Naive thymus-derived CD4-positive, alpha-beta T cell (primary cell): ENCODE results near the gene GJB5. TPM values are rescaled to one million over a fixed set of nuclear protein-coding genes. Genes with fewer than 3 reads are reported as not detected.
"Not testable (repeated sequence)": the region's sequence is repeated elsewhere in the genome, so short reads cannot be mapped to it uniquely, and the experiment has no call there.

Experiments used
- ATAC-seq: fragments of 150-1000 bp; cut with Tn5 transposase; 2 replicates; pipeline ENCODE4 v1.10.0; 2021; ENCODE audit warnings: mild to moderate bottlenecking, moderate library complexity
- CTCF ChIA-PET: fragments of 350-600 bp; sonication (Branson Sonifier 250); formaldehyde crosslinking; loops from one replicate; lab custom pipeline; 2021; ENCODE audit warnings: antibody characterized with exemption; lab: Charles Lee
- POLR2A ChIA-PET: fragments of 350-600 bp; sonication (Branson Sonifier 250); formaldehyde crosslinking; loops from one replicate; lab custom pipeline; 2021; ENCODE audit warnings: antibody characterized with exemption, inconsistent platforms; lab: Charles Lee
- DNase-seq, 9 donors: peaks; one replicate each; pipeline versions ENCODE4 v3.0.0 to v3.0.0-alpha.2; 2020 to 2022; ENCODE audit warnings: mixed read lengths in 1 of 9
- H3K27ac ChIP-seq: one replicate; pipeline ENCODE4 v1.7.0; 2013; ENCODE audit warnings: mild to moderate bottlenecking, low read depth, low read length, moderate library complexity
- H3K27me3 ChIP-seq, 2 donors: one replicate each; pipeline ENCODE4 v1.7.0; 2013; ENCODE audit warnings: low read length in 2 of 2, mild to moderate bottlenecking in 2 of 2, moderate library complexity in 2 of 2; ENCODE audit not compliant: control insufficient read depth in 2 of 2, insufficient read depth in 2 of 2
- H3K36me3 ChIP-seq, 3 experiments: 1 replicate in 2 of 3; 2 replicates in 1 of 3; pipeline ENCODE4 v1.7.0; 2013; ENCODE audit warnings: low read length in 3 of 3, mild to moderate bottlenecking in 3 of 3, moderate library complexity in 1 of 3; ENCODE audit not compliant: insufficient read depth in 3 of 3, control insufficient read depth in 2 of 3
- H3K4me1 ChIP-seq, 2 donors: one replicate each; pipeline ENCODE4 v1.7.0; 2013; ENCODE audit warnings: low read length in 2 of 2, mild to moderate bottlenecking in 2 of 2, moderate library complexity in 1 of 2; ENCODE audit not compliant: control insufficient read depth in 2 of 2, insufficient read depth in 2 of 2
- H3K4me3 ChIP-seq: 2 replicates; pipeline ENCODE4 v1.7.0; 2013; ENCODE audit warnings: mild to moderate bottlenecking, low read length
- H3K9me3 ChIP-seq, 3 experiments: 1 replicate in 2 of 3; 2 replicates in 1 of 3; pipeline ENCODE4 v1.7.0; 2013; ENCODE audit warnings: low read length in 3 of 3; ENCODE audit not compliant: control insufficient read depth in 2 of 3
- H3K27ac Mint-ChIP-seq, 9 donors: one replicate each; pipeline ENCODE4 v1.8.0; 2020 to 2022; ENCODE audit warnings: mixed read lengths in 9 of 9, mild to moderate bottlenecking in 8 of 9, moderate library complexity in 5 of 9, inconsistent platforms in 2 of 9
- H3K27me3 Mint-ChIP-seq, 5 donors: one replicate each; pipeline ENCODE4 v1.8.0; 2021 to 2022; ENCODE audit warnings: mixed read lengths in 5 of 5, mild to moderate bottlenecking in 1 of 5
- H3K36me3 Mint-ChIP-seq, 5 donors: one replicate each; pipeline ENCODE4 v1.8.0; 2020 to 2022; ENCODE audit warnings: mixed read lengths in 5 of 5, mild to moderate bottlenecking in 3 of 5, inconsistent platforms in 1 of 5
- H3K4me1 Mint-ChIP-seq, 7 donors: one replicate each; pipeline ENCODE4 v1.8.0; 2020 to 2022; ENCODE audit warnings: mixed read lengths in 7 of 7, mild to moderate bottlenecking in 3 of 7, inconsistent platforms in 1 of 7
- H3K4me3 Mint-ChIP-seq, 10 donors: one replicate each; pipeline ENCODE4 v1.8.0; 2020 to 2022; ENCODE audit warnings: mild to moderate bottlenecking in 10 of 10, mixed read lengths in 10 of 10, moderate library complexity in 6 of 10, inconsistent platforms in 2 of 10
- H3K9me3 Mint-ChIP-seq, 11 donors: one replicate each; pipeline ENCODE4 v1.8.0; 2020 to 2022; ENCODE audit warnings: mixed read lengths in 11 of 11, mild to moderate bottlenecking in 4 of 11, inconsistent platforms in 1 of 11, moderate library complexity in 1 of 11
- intact Hi-C, 2 donors: fragments of 100-400 bp; cut with micrococcal nuclease; formaldehyde crosslinking; loops; one replicate each; pipeline ENCODE4 v1.15.1; 2023
- polyA plus RNA-seq, 2 donors: library from polyadenylated mRNA; unstranded; fragments of 300-500 nt; fragmentation: Illumina TruSeq; gene quantifications; one replicate each; pipeline ENCODE4 v1.2.3, GENCODE V29; 2021
- total RNA-seq, 6 experiments: library from RNA in 5 of 6; stranded (reverse) in 5 of 6; gene quantifications; 1 replicate in 5 of 6; 2 replicates in 1 of 6; pipeline ENCODE4 v1.2.3 and lab custom pipeline; 2021 to 2026

Gene GJB5
- total and polyA plus RNA-seq, 7 experiments from 2014 or later = not detected

GRCh38 chr1:34726861-34727260, 28.0 kb upstream of the GJB5 start:
- H3K36me3 ChIP-seq = no peaks in the 10 kb centered on the region
- no peak for ATAC-seq
- H3K9me3 Mint-ChIP-seq = peaks cover 0 to 2% (median 0%) of the 10 kb centered on the region in 11 donors
- H3K36me3 Mint-ChIP-seq = no peaks in the 10 kb centered on the region
- CTCF ChIA-PET = interaction anchor here (1.5 kb wide), 1 partner anchor 16 kb away, joined by 3 read pairs; no protein-coding TSS in a partner anchor
- no peak for DNase-seq
- intact Hi-C loops = no loop called here
- H3K4me1 Mint-ChIP-seq = no peaks in the 10 kb centered on the region
- no peak overlapping the region for H3K27ac Mint-ChIP-seq
- POLR2A ChIA-PET = no interaction called here
- no peak overlapping the region for H3K27ac ChIP-seq
- peaks cover 12 to 42% (median 30%) of the 10 kb centered on the region in 5 donors for H3K27me3 Mint-ChIP-seq
- peaks cover 0 to 3% of the 10 kb centered on the region in 2 donors for H3K27me3 ChIP-seq
- H3K9me3 ChIP-seq = no peaks in the 10 kb centered on the region
- H3K4me1 ChIP-seq = no peaks in the 10 kb centered on the region
- H3K4me3 ChIP-seq = no peak overlapping the region
- H3K4me3 Mint-ChIP-seq = no peak overlapping the region

- DNase-seq (no peak), ATAC-seq (no peak)
- Mint-ChIP-seq H3K9me3 (no peaks in the 10 kb centered on the region), H3K4me1 (no peaks in the 10 kb centered on the region), H3K4me3 (no peak overlapping the region), H3K36me3 (no peaks in the 10 kb centered on the region), H3K27ac (no peak overlapping the region), H3K27me3 (peaks cover 7 to 31% (median 13%) of the 10 kb centered on the region in 5 donors)
- Histone ChIP-seq H3K9me3 (no peaks in the 10 kb centered on the region), H3K4me1 (no peaks in the 10 kb centered on the region), H3K27me3 (no peaks in the 10 kb centered on the region), H3K36me3 (no peaks in the 10 kb centered on the region), H3K4me3 (no peak overlapping the region), H3K27ac (no peak overlapping the region)
- POLR2A ChIA-PET = no interaction called here
- intact Hi-C loops = no loop called here
- CTCF ChIA-PET = interaction anchor here (0.7 kb wide), 1 partner anchor 532 kb away, joined by 3 read pairs; no protein-coding TSS in a partner anchor
These were observed 24.4 kb upstream of the GJB5 start for GRCh38 chr1:34730485-34730884.

DNA sequence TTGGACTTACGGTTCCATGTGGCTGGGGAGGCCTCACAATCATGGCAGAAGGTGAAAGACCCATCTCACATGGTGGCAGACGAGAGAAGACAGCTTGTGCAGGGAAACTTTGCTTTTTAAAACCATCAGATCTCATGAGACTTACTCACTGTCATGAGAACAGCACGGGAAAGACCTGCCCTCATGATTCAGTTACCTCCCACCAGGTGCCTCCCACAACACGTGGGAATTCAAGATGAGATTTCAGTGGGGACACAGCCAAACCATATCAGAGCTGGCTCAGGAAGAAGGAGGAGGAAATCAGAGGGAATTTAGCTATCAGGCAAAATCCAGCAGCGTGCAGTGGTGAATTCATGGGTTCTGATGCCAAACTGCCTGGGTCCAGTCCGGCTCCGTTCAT, 22.0 kb upstream of the GJB5 start:
- CTCF ChIA-PET, H3K36me3 ChIP-seq, ATAC-seq, DNase-seq, H3K4me3 ChIP-seq, H3K4me3 Mint-ChIP-seq, H3K27ac Mint-ChIP-seq, H3K4me1 Mint-ChIP-seq, POLR2A ChIA-PET, H3K4me1 ChIP-seq, H3K9me3 Mint-ChIP-seq, H3K27me3 ChIP-seq, intact Hi-C loops, H3K36me3 Mint-ChIP-seq, H3K9me3 ChIP-seq, H3K27ac ChIP-seq: not testable (repeated sequence)
- H3K27me3 Mint-ChIP-seq = peaks cover 2 to 17% (median 14%) of the 10 kb centered on the region in 5 donors

DNA sequence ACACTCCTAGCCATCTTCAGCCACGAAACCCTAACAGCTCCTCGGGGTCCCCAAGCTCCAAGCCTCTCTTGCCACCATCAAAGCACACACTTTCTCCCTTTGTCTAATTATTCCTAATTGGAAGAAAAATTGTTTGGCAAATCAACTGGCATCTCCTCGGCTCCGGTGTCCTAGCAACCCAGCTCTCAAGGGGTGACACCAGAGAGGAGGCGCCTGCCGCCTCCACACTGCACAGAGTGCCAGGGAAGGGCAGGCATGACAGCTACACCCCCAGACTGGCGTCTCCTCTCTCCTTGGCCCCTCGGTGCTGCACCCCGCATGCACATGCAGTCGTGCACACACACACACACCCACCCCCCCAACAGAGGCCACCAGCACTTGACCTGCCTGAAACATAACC, 18.2 kb upstream of the GJB5 start:
- no peak for DNase-seq
- intact Hi-C loops = no loop called here
- ATAC-seq = no peak
- Mint-ChIP-seq H3K27me3 (peaks cover 5 to 12% (median 10%) of the 10 kb centered on the region in 5 donors), H3K27ac (no peak overlapping the region), H3K9me3 (no peaks in the 10 kb centered on the region), H3K4me1 (no peaks in the 10 kb centered on the region), H3K4me3 (no peak overlapping the region), H3K36me3 (no peaks in the 10 kb centered on the region)
- no peak overlapping the region for H3K4me3 ChIP-seq
- no peaks in the 10 kb centered on the region for H3K27me3 ChIP-seq
- no peaks in the 10 kb centered on the region for H3K4me1 ChIP-seq
- ChIA-PET CTCF (no interaction called here), POLR2A (no interaction called here)
- no peaks in the 10 kb centered on the region for H3K36me3 ChIP-seq
- no peak overlapping the region for H3K27ac ChIP-seq
- no peaks in the 10 kb centered on the region for H3K9me3 ChIP-seq

GRCh38 chr1:34737236-34737635, 17.6 kb upstream of the GJB5 start:
- POLR2A ChIA-PET, H3K36me3 Mint-ChIP-seq, H3K27ac ChIP-seq, H3K9me3 ChIP-seq, H3K4me3 Mint-ChIP-seq, DNase-seq, intact Hi-C loops, H3K27ac Mint-ChIP-seq, ATAC-seq, H3K4me1 ChIP-seq, H3K4me3 ChIP-seq, H3K27me3 ChIP-seq, H3K4me1 Mint-ChIP-seq, CTCF ChIA-PET, H3K36me3 ChIP-seq, H3K9me3 Mint-ChIP-seq: not testable (repeated sequence)
- H3K27me3 Mint-ChIP-seq = peaks cover 5 to 12% (median 10%) of the 10 kb centered on the region in 5 donors

- no peak overlapping the region for H3K27ac Mint-ChIP-seq
- no peaks in the 10 kb centered on the region for H3K9me3 ChIP-seq
- CTCF ChIA-PET = interaction anchor here (0.6 kb wide), 1 partner anchor 1472 kb away, joined by 3 read pairs; no protein-coding TSS in a partner anchor
- DNase-seq (no peak), ATAC-seq (no peak)
- H3K36me3 Mint-ChIP-seq = no peaks in the 10 kb centered on the region
- no peaks in the 10 kb centered on the region for H3K36me3 ChIP-seq
- intact Hi-C loops = loop anchor here in 1 of 2 donors (5.0 kb wide), 1 partner anchor 1107 kb away; no protein-coding TSS in a partner anchor
- H3K4me1 Mint-ChIP-seq = peaks cover 0 to 6% (median 0%) of the 10 kb centered on the region in 7 donors
- H3K4me1 ChIP-seq = no peaks in the 10 kb centered on the region
- H3K4me3 Mint-ChIP-seq = no peak overlapping the region
- no peaks in the 10 kb centered on the region for H3K9me3 Mint-ChIP-seq
- POLR2A ChIA-PET = no interaction called here
- H3K27me3 Mint-ChIP-seq = peaks cover 4 to 11% (median 7%) of the 10 kb centered on the region in 5 donors
- no peak overlapping the region for H3K4me3 ChIP-seq
- no peaks in the 10 kb centered on the region for H3K27me3 ChIP-seq
- H3K27ac ChIP-seq = no peak overlapping the region
These were observed 15.2 kb upstream of the GJB5 start for GRCh38 chr1:34739613-34740012.

- Histone ChIP-seq H3K9me3 (no peaks in the 10 kb centered on the region), H3K27ac (no peak overlapping the region), H3K27me3 (no peaks in the 10 kb centered on the region), H3K36me3 (no peaks in the 10 kb centered on the region), H3K4me3 (no peak overlapping the region), H3K4me1 (no peaks in the 10 kb centered on the region)
- H3K36me3 Mint-ChIP-seq = no peaks in the 10 kb centered on the region
- POLR2A ChIA-PET = no interaction called here
- peaks cover 4 to 11% (median 7%) of the 10 kb centered on the region in 5 donors for H3K27me3 Mint-ChIP-seq
- ATAC-seq = no peak
- intact Hi-C loops = loop anchor here in 1 of 2 donors (5.0 kb wide), 1 partner anchor 1108 kb away; no protein-coding TSS in a partner anchor
- no peak overlapping the region for H3K4me3 Mint-ChIP-seq
- H3K4me1 Mint-ChIP-seq = peaks cover 0 to 6% (median 0%) of the 10 kb centered on the region in 7 donors
- H3K9me3 Mint-ChIP-seq = no peaks in the 10 kb centered on the region
- no peak overlapping the region for H3K27ac Mint-ChIP-seq
- no peak for DNase-seq
- CTCF ChIA-PET = interaction anchor here (0.6 kb wide), 1 partner anchor 1107 kb away, joined by 3 read pairs; no protein-coding TSS in a partner anchor
These were observed 14.5 kb upstream of the GJB5 start for GRCh38 chr1:34740161-34740868.
